ENCODE measurements around the gene EXOSC5.

Gene EXOSC5

GRCh38 chr19:41341669-41342490 is 55.3 kb downstream of the EXOSC5 start:
- no peak for DNase-seq (ENCODE audit: low read depth)

GRCh38 chr19:41339936-41340335 is 57.2 kb downstream of the EXOSC5 start:
- peak; percentile 82 for DNase-seq (ENCODE audit: low read depth)
